Right cardiac atrium (tissue), 5 donors: ENCODE data around the gene TAF8. TPM values are rescaled to one million over a fixed set of nuclear protein-coding genes. Genes with fewer than 3 reads are reported as not detected.

Experiments used
- ATAC-seq, 2 donors: fragments of 200-7000 bp; cut with Tn5 transposase; one replicate each; pipeline versions ENCODE4 v1.8.0 to v1.9.1; 2020; ENCODE audit warnings: moderate library complexity in 2 of 2, mild to moderate bottlenecking in 1 of 2
- DNase-seq, 3 donors: peaks; one replicate each; pipeline ENCODE4 v3.0.0-alpha.2; 2020
- H3K27ac ChIP-seq: one replicate; pipeline ENCODE4 v1.5.1; 2013; ENCODE audit warnings: mild to moderate bottlenecking, low read length, control low read depth, moderate library complexity
- H3K27me3 ChIP-seq: one replicate; pipeline ENCODE4 v1.6.1; 2013; ENCODE audit not compliant: control insufficient read depth, insufficient read depth
- H3K4me1 ChIP-seq: one replicate; pipeline ENCODE4 v1.6.1; 2013; ENCODE audit warnings: low read length; ENCODE audit not compliant: control insufficient read depth, insufficient read depth
- H3K4me3 ChIP-seq: one replicate; pipeline ENCODE4 v1.5.1; 2013; ENCODE audit warnings: low read length, control low read depth
- H3K9me3 ChIP-seq: one replicate; pipeline ENCODE4 v1.6.1; 2013; ENCODE audit warnings: low read length; ENCODE audit not compliant: control insufficient read depth
- WGBS: extraction: QIAGEN DNeasy Blood & Tissue Kit; methylation state at CpG from one replicate; pipeline ENCODE4 v1.1.7; 2013; 5-methylcytosine and 5-hydroxymethylcytosine counted together
- intact Hi-C, 4 donors: fragments of 100-400 bp; cut with DNase I; formaldehyde crosslinking; loops; one replicate each; pipeline versions ENCODE4 v1.11.0 to v1.14.0; 2022 to 2023
- polyA plus RNA-seq: library from polyadenylated mRNA; stranded (reverse); fragments of 200-250 nt; gene quantifications from one replicate; pipeline ENCODE4 v1.2.3, GENCODE V29; 2013
- total RNA-seq, 4 donors: library from RNA; stranded (reverse); fragmentation: NEBNext Ultra II Directional; extraction: Animal tissue kit (Norgen Biotek cat#: 25700); gene quantifications; one replicate each; pipeline ENCODE4 v1.2.1, GENCODE V29; 2021
- donor health status: healthy with polysubstance abuse.
- donor health status: DM: no; HTN: yes; CAD: no.
- donor health status: DM: no; HTN: no; CAD: no.
- donor health status: DM: no; HTN: yes; CAD: no; lungs with severe emphysema.
- donor health status: DM: yes; HTN: yes; CAD: no.

Gene TAF8
- total and polyA plus RNA-seq, 5 donors = 21.6 to 29.6 (median 25.9) TPM

GRCh38 chr6:42045538-42046460, 4.5 kb upstream of the TAF8 start:
- H3K27me3 ChIP-seq = no peaks in the 10 kb centered on the region
- H3K9me3 ChIP-seq = no peaks in the 10 kb centered on the region
- H3K4me1 ChIP-seq = peaks cover 11% of the 10 kb centered on the region
- peak overlapping the region; percentile 98 for H3K27ac ChIP-seq
- peak overlapping the region; percentile 49 for H3K4me3 ChIP-seq
- WGBS = 8% methylated on average over 14 of the region's 14 CpGs
- ATAC-seq (peak; percentile 81 to 83), DNase-seq (peak; percentile 92 to 98 (median 95))
- intact Hi-C loops = loop anchor here (2.0 to 5.0 kb wide), 8 partner anchors 103 to 267 kb away; partner anchors contain the start of genes PRICKLE4 (in 2 of the 4), BYSL (in 1 of the 4), CCND3 (in 1 of the 4) and FRS3 (in 1 of the 4)

- Histone ChIP-seq H3K4me1 (peaks cover 13% of the 10 kb centered on the region), H3K4me3 (peak overlapping the region; percentile 49)
- 49% methylated on average over 12 of the region's 12 CpGs for WGBS
Observed at GRCh38 chr6:42046464-42047212, 3.7 kb upstream of the TAF8 start.

GRCh38 chr6:42047213-42047590, 3.1 kb upstream of the TAF8 start:
- H3K9me3 ChIP-seq = no peaks in the 10 kb centered on the region
- H3K4me1 ChIP-seq = peaks cover 11% of the 10 kb centered on the region
- 35% methylated on average over 4 of the region's 4 CpGs for WGBS
- no peaks in the 10 kb centered on the region for H3K27me3 ChIP-seq
- H3K27ac ChIP-seq = peak overlapping the region; percentile 60
- DNase-seq (no peak), ATAC-seq (no peak)
- peak overlapping the region; percentile 49 for H3K4me3 ChIP-seq
- intact Hi-C loops = loop anchor here (5.0 kb wide), 4 partner anchors 105 to 265 kb away; partner anchors contain the start of genes PRICKLE4 (in 2 of the 4), BYSL (in 1 of the 4), CCND3 (in 1 of the 4) and MED20 (in 1 of the 4)

More at GRCh38 chr6:42046464-42047212, 3.7 kb upstream of the TAF8 start:
- H3K27ac ChIP-seq = peak overlapping the region; percentile 98
- H3K9me3 ChIP-seq = no peaks in the 10 kb centered on the region
- intact Hi-C loops = loop anchor here (5.0 kb wide), 4 partner anchors 104 to 264 kb away; partner anchors contain the start of genes PRICKLE4 (in 2 of the 4), BYSL (in 1 of the 4), CCND3 (in 1 of the 4) and MED20 (in 1 of the 4)
- DNase-seq (no peak), ATAC-seq (no peak)
- no peaks in the 10 kb centered on the region for H3K27me3 ChIP-seq

- H3K4me1 ChIP-seq = peaks cover 12% of the 10 kb centered on the region
- DNase-seq = no peak
- intact Hi-C loops = loop anchor here (5.0 kb wide), 4 partner anchors 106 to 266 kb away; partner anchors contain the start of genes PRICKLE4 (in 2 of the 4), BYSL (in 1 of the 4), CCND3 (in 1 of the 4) and MED20 (in 1 of the 4)
- H3K9me3 ChIP-seq = no peaks in the 10 kb centered on the region
- H3K4me3 ChIP-seq = peak overlapping the region; percentile 49
- no peak for ATAC-seq
- WGBS = 3% methylated on average over 8 of the region's 8 CpGs
- H3K27ac ChIP-seq = peak overlapping the region; percentile 71
- no peaks in the 10 kb centered on the region for H3K27me3 ChIP-seq
Observed at GRCh38 chr6:42047790-42048405, 2.4 kb upstream of the TAF8 start.

GRCh38 chr6:42049116-42049809, 1.1 kb upstream of the TAF8 start:
- H3K4me3 ChIP-seq = peak overlapping the region; percentile 49
- no peak overlapping the region for H3K27ac ChIP-seq
- DNase-seq (peak in 2 of 3 donors; percentile 72 to 73), ATAC-seq (no peak)
- H3K4me1 ChIP-seq = peaks cover 12% of the 10 kb centered on the region
- no peaks in the 10 kb centered on the region for H3K9me3 ChIP-seq
- intact Hi-C loops = loop anchor here (5.0 kb wide), 4 partner anchors 107 to 267 kb away; partner anchors contain the start of genes PRICKLE4 (in 2 of the 4), BYSL (in 1 of the 4), CCND3 (in 1 of the 4) and MED20 (in 1 of the 4)
- H3K27me3 ChIP-seq = no peaks in the 10 kb centered on the region
- 50% methylated on average over 36 of the region's 36 CpGs for WGBS

GRCh38 chr6:42049948-42050296, 402 bp upstream of the TAF8 start:
- DNase-seq (peak; percentile 54 to 82 (median 80)), ATAC-seq (peak in 1 of 2 donors; percentile 1)
- no peaks in the 10 kb centered on the region for H3K9me3 ChIP-seq
- H3K4me3 ChIP-seq = peak overlapping the region; percentile 96
- intact Hi-C loops = loop anchor here (5.0 kb wide), 4 partner anchors 108 to 268 kb away; partner anchors contain the start of genes PRICKLE4 (in 2 of the 4), BYSL (in 1 of the 4), CCND3 (in 1 of the 4) and MED20 (in 1 of the 4)
- H3K27me3 ChIP-seq = no peaks in the 10 kb centered on the region
- H3K4me1 ChIP-seq = peaks cover 12% of the 10 kb centered on the region
- H3K27ac ChIP-seq = peak overlapping the region; percentile 39
- WGBS = 34% methylated on average over 20 of the region's 20 CpGs

- peak overlapping the region; percentile 96 for H3K4me3 ChIP-seq
- H3K9me3 ChIP-seq = no peaks in the 10 kb centered on the region
- peak overlapping the region; percentile 23 for H3K27ac ChIP-seq
- ATAC-seq = no peak
- H3K4me1 ChIP-seq = peaks cover 7% of the 10 kb centered on the region
- H3K27me3 ChIP-seq = no peaks in the 10 kb centered on the region
- intact Hi-C loops = no loop called here
- WGBS = 28% methylated on average over 8 of the region's 8 CpGs
- DNase-seq = no peak
Observed at GRCh38 chr6:42051268-42051653, 937 bp downstream of the TAF8 start.

GRCh38 chr6:42053601-42054000, 3.3 kb downstream of the TAF8 start:
- H3K9me3 ChIP-seq = no peaks in the 10 kb centered on the region
- no peak for DNase-seq
- no peak overlapping the region for H3K4me3 ChIP-seq
- no peaks in the 10 kb centered on the region for H3K27me3 ChIP-seq
- ATAC-seq = no peak
- H3K27ac ChIP-seq = no peak overlapping the region
- intact Hi-C loops = no loop called here
- H3K4me1 ChIP-seq = peaks cover 4% of the 10 kb centered on the region

- intact Hi-C loops = no loop called here
- WGBS = 94% methylated on average over 5 of the region's 5 CpGs
- H3K9me3 ChIP-seq = no peaks in the 10 kb centered on the region
Observed at GRCh38 chr6:42059743-42060142, 9.4 kb downstream of the TAF8 start.

More at GRCh38 chr6:42059743-42060142, 9.4 kb downstream of the TAF8 start:
- DNase-seq (no peak), ATAC-seq (no peak)
- no peaks in the 10 kb centered on the region for H3K27me3 ChIP-seq
- H3K27ac ChIP-seq = no peak overlapping the region
- no peaks in the 10 kb centered on the region for H3K4me1 ChIP-seq
- no peak overlapping the region for H3K4me3 ChIP-seq
